Astrocyte of the spinal cord (primary cell): Measurements from ENCODE around the gene CCNE1.

Experiments used
- DNase-seq: peaks from one replicate; pipeline ENCODE4 v3.0.0; 2011; ENCODE audit warnings: low read depth, low spot score
- H3K4me3 ChIP-seq: 2 replicates; pipeline ENCODE4 v1.5.1; 2011; ENCODE audit warnings: low read depth, mild to moderate bottlenecking, low read length, moderate library complexity
- in situ Hi-C: cut with HindIII; loops from 2 replicates; pipeline ENCODE4 v1.10.0; 2017; ENCODE audit warnings: low sequenced_read_pairs
- TF ChIP-seq, protein P1 (sequence below): IDR thresholded peaks from 2 replicates; pipeline ENCODE4 v1.5.1; 2012; ENCODE audit warnings: low read depth, mild to moderate bottlenecking, low read length, inconsistent platforms

CCNE1 gene

DNA sequence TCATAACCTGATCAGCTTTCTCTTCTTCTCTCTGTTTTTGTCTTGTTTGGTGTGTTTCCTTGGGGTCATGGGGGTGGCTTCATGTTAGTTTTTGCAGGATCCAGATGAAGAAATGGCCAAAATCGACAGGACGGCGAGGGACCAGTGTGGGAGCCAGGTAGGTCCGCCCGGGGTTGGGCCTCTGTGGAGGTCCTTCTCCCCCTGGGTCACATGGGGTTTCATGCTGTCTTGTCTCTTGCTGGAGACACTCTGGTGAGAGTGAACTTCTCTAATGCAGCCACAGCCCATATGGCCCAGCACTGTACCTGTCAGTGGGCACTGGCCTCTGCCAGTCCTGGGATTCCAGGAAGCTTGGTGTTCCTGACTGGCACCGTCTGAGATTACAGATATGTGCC lies 1.1 kb downstream of the CCNE1 start:
- peak overlapping the region; percentile 32 for H3K4me3 ChIP-seq
- no peak for DNase-seq
- in situ Hi-C loops, result no loop called here
- TF ChIP-seq, protein P1, sequence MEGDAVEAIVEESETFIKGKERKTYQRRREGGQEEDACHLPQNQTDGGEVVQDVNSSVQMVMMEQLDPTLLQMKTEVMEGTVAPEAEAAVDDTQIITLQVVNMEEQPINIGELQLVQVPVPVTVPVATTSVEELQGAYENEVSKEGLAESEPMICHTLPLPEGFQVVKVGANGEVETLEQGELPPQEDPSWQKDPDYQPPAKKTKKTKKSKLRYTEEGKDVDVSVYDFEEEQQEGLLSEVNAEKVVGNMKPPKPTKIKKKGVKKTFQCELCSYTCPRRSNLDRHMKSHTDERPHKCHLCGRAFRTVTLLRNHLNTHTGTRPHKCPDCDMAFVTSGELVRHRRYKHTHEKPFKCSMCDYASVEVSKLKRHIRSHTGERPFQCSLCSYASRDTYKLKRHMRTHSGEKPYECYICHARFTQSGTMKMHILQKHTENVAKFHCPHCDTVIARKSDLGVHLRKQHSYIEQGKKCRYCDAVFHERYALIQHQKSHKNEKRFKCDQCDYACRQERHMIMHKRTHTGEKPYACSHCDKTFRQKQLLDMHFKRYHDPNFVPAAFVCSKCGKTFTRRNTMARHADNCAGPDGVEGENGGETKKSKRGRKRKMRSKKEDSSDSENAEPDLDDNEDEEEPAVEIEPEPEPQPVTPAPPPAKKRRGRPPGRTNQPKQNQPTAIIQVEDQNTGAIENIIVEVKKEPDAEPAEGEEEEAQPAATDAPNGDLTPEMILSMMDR, result no peak

DNA sequence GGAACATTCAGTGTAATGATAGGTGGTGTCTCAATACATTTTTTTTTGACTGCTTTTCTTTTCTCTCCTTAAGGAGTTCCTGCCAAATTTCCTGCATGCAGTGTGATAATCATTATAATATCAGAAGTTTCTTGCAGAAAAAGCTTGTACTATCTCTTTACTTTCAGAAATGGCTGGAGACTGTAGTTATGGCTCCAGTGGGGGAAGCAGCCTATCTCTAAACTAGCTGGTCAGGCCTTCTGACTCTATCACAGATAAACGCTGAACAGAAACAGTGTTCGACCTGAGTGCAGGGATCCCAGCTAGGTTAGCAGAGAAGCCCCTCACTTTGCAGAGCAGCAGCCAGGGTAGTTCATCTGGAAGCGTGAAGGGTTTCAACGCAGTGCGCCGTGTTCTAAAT lies 1.9 kb downstream of the CCNE1 start:
- in situ Hi-C loops, result no loop called here
- no peak for DNase-seq
- TF ChIP-seq, protein P1, result no peak
- no peak overlapping the region for H3K4me3 ChIP-seq

DNA sequence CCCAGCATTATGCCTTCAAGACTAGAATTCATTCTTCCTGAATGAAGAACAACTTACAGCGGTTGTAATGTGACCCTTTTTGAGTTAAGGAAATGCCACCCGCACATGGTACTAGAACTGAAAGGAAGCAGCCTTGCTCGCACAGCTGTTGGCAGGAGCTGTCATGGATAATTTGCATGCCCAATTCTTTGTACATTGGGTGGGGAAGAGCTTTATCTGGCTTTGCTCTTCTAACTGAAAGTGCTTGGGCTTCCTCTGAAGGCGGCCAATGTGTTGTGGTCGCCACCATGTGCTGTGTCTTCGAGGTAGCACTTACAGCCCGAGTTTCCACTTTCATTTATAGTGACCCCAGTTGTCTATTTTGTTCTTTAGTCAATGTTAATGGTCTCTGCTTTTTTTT lies 3.4 kb downstream of the CCNE1 start:
- in situ Hi-C loops, result no loop called here
- no peak overlapping the region for H3K4me3 ChIP-seq
- no peak for DNase-seq
- TF ChIP-seq, protein P1, result no peak

DNA sequence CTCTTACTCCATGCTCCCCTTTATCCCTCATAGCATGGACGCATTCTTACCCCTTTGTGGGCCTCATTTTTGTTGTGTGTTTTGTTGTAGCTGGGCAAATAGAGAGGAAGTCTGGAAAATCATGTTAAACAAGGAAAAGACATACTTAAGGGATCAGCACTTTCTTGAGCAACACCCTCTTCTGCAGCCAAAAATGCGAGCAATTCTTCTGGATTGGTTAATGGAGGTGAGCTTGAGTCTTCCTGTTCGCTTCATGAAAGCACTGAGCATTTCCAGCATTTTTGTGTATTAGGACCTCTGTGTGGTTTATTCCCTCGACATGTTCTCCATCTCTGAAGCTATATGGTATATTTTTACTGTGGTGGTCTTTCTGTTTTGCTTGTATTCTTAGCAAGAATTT lies 5.5 kb downstream of the CCNE1 start:
- DNase-seq, result no peak
- TF ChIP-seq, protein P1, result no peak
- in situ Hi-C loops, result no loop called here
- no peak overlapping the region for H3K4me3 ChIP-seq

DNA sequence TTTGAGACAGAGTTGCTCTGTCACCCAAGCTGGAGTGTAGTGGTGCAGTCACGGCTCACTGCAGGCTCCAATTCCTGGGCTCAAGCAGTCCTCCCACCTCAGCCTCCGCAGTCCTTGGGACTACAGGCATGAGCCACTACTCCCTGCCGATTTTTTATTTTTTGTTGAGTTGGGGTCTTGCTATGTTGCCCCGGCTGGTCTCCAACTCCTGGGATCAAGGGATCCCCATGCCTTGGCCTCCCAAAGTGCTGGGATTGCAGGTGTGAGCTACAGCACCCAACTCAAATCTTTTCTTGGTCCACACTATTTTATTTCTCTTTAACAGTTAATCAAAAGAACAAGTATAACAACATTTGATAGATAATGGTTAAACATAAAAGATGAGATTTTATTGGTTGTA lies 7.5 kb downstream of the CCNE1 start:
- no peak overlapping the region for H3K4me3 ChIP-seq
- TF ChIP-seq, protein P1, result no peak
- no peak for DNase-seq
- in situ Hi-C loops, result no loop called here

DNA sequence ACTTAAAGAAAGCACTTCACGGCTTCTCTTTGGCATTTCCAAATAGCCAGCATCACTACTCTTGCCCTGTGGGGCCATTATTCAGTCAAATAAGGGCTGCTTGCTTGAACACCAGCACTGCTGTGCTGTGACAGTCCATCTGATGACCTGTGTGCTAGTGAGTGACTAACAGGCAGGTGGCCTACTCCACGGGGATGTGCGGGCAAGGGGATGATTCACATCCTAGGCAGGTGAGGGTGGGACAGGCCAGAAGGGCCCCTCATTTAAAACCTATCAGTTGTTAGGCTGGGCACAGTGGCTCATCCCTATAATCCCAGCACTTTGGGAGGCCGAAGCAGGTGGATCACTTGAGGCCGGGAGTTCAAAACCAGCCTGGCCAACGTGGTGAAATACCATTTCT lies 8.2 kb downstream of the CCNE1 start:
- TF ChIP-seq, protein P1, result no peak
- in situ Hi-C loops, result no loop called here
- no peak for DNase-seq
- H3K4me3 ChIP-seq, result no peak overlapping the region
